Upper lobe of right lung (tissue), 1 donor: ENCODE results near the gene DZIP3. TPM values are rescaled to one million over a fixed set of nuclear protein-coding genes. Genes with fewer than 3 reads are reported as not detected.
"Not testable (repeated sequence)": the region's sequence is repeated elsewhere in the genome, so short reads cannot be mapped to it uniquely, and the experiment has no call there.

Source experiments
- ATAC-seq: fragments of 200-7000 bp; cut with Tn5 transposase; one replicate; pipeline ENCODE4 v1.9.1; 2020; ENCODE audit warnings: mild to moderate bottlenecking, moderate library complexity
- DNase-seq: peaks from one replicate; pipeline ENCODE4 v3.0.0-alpha.2; 2020
- H3K27ac ChIP-seq: fragments of 200-600 bp; one replicate; pipeline ENCODE4 v1.8.0; 2022
- H3K27me3 ChIP-seq: fragments of 200-600 bp; one replicate; pipeline ENCODE4 v1.8.0; 2022; ENCODE audit warnings: mild to moderate bottlenecking
- H3K36me3 ChIP-seq: fragments of 200-600 bp; one replicate; pipeline ENCODE4 v1.8.0; 2022
- H3K4me1 ChIP-seq: fragments of 200-600 bp; one replicate; pipeline ENCODE4 v1.8.0; 2022
- H3K4me3 ChIP-seq: fragments of 200-600 bp; one replicate; pipeline ENCODE4 v1.8.0; 2022; ENCODE audit warnings: mild to moderate bottlenecking
- H3K9me3 ChIP-seq: fragments of 200-600 bp; one replicate; pipeline ENCODE4 v1.8.0; 2022
- intact Hi-C: fragments of 100-400 bp; cut with DNase I; formaldehyde crosslinking; loops from one replicate; pipeline ENCODE4 v1.11.0; 2022
- total RNA-seq: library from RNA; stranded (reverse); fragmentation: NEBNext Ultra II Directional; extraction: Animal tissue kit (Norgen Biotek cat#: 25700); gene quantifications from one replicate; pipeline ENCODE4 v1.2.1, GENCODE V29; 2021
- TF ChIP-seq, protein P1 (sequence below): fragments of 200-600 bp; IDR thresholded peaks from one replicate; pipeline ENCODE4 v1.8.0; 2022; ENCODE audit warnings: antibody characterized with exemption
- donor health status: DM: no; HTN: yes; CAD: no; lungs with severe emphysema.

The DZIP3 gene
- total RNA-seq, 1 donor from 2014 or later: 8.9 TPM

DNA sequence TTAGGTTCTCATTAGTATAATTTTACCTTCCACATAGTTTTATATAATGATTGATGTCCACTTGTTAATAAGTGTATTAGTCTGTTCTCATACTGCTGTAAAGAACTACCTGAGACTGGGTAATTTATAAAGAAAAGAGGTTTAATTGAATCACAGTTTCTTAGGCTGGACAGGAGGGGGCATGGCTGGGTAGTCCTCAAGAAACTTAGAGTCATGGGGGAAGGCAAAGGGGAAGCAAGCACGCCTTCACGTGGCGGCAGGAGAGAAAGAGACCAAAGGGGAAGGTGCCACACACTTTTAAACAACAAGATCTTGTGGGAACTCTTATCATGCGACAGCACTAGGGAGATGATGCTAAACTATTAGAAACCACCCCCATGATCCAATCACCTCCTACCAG is 19.2 kb downstream of the DZIP3 start:
- DNase-seq: no peak
- intact Hi-C loops: no loop called here
- Histone ChIP-seq H3K27ac (no peak overlapping the region), H3K9me3 (no peaks in the 10 kb centered on the region), H3K27me3 (no peaks in the 10 kb centered on the region), H3K4me3 (no peak overlapping the region), H3K36me3 (peaks cover 6% of the 10 kb centered on the region), H3K4me1 (no peaks in the 10 kb centered on the region)
- TF ChIP-seq, protein P1, sequence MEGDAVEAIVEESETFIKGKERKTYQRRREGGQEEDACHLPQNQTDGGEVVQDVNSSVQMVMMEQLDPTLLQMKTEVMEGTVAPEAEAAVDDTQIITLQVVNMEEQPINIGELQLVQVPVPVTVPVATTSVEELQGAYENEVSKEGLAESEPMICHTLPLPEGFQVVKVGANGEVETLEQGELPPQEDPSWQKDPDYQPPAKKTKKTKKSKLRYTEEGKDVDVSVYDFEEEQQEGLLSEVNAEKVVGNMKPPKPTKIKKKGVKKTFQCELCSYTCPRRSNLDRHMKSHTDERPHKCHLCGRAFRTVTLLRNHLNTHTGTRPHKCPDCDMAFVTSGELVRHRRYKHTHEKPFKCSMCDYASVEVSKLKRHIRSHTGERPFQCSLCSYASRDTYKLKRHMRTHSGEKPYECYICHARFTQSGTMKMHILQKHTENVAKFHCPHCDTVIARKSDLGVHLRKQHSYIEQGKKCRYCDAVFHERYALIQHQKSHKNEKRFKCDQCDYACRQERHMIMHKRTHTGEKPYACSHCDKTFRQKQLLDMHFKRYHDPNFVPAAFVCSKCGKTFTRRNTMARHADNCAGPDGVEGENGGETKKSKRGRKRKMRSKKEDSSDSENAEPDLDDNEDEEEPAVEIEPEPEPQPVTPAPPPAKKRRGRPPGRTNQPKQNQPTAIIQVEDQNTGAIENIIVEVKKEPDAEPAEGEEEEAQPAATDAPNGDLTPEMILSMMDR: no peak
- ATAC-seq: no peak

DNA sequence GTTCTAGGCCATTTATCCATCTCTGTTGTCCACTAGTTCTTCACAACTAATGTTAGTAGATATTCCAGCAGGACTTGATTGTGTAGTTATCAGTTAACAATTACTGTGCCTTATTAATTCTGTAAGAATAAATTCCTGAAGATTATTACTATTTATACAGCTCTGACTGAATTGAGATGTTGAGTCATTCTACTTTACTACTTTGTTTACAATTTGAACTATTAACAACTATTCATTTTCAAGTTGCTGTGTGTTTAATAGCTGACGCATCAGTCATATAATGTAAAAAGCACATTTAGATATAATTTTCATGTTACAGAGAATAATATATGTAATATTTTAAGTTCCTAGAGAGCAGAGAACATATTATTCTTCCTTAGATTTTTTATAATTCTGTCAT is 21.1 kb downstream of the DZIP3 start:
- no peaks in the 10 kb centered on the region for H3K9me3 ChIP-seq
- DNase-seq (no peak), ATAC-seq (no peak)
- TF ChIP-seq, protein P1: no peak
- no peaks in the 10 kb centered on the region for H3K27me3 ChIP-seq
- intact Hi-C loops: no loop called here
- no peak overlapping the region for H3K4me3 ChIP-seq
- peaks cover 6% of the 10 kb centered on the region for H3K36me3 ChIP-seq
- no peak overlapping the region for H3K27ac ChIP-seq
- H3K4me1 ChIP-seq: no peaks in the 10 kb centered on the region

DNA sequence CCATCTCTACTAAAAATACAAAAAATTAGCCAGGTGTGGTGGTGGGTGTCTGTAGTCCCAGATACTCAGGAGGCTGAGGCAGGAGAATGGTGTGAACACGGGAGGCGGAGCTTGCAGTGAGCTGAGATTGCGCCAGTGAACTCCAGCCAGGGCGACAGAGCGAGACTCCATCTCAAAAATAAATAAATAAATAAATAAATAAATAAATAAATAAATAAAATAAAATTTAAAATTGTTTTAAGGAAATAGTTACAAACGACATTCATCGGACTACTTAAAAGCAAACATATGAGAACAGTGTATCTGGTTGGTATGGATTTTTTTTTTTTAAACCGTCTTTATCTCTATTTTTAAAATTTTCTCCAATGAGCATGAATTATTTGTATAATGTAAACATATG is 26.6 kb downstream of the DZIP3 start:
- H3K36me3 ChIP-seq, H3K27me3 ChIP-seq, ATAC-seq, intact Hi-C loops, H3K27ac ChIP-seq, DNase-seq, H3K4me3 ChIP-seq, H3K9me3 ChIP-seq, H3K4me1 ChIP-seq: not testable (repeated sequence)

DNA sequence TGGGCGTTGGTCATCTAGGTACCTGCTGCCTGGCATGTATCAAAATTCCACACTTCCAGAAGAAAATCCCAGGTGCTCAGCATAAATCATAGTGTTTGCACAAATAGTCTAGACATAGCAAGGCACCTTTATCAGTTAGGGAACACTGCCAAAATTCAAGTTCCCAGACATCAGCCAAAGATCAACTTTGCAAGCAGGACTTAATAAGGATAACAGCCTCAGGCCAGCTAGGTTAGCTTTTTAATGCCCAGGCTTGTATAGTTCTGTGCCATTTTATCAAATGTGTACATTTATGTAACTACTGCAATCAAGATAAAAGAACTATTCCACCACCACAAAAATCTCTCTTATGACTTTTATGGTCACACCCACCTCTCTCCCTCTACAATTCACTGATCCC is 30.7 kb downstream of the DZIP3 start:
- no peaks in the 10 kb centered on the region for H3K36me3 ChIP-seq
- no peaks in the 10 kb centered on the region for H3K9me3 ChIP-seq
- ATAC-seq: no peak
- DNase-seq: no peak
- no peak overlapping the region for H3K4me3 ChIP-seq
- no peaks in the 10 kb centered on the region for H3K4me1 ChIP-seq
- TF ChIP-seq, protein P1: no peak
- H3K27ac ChIP-seq: no peak overlapping the region
- intact Hi-C loops: no loop called here
- no peaks in the 10 kb centered on the region for H3K27me3 ChIP-seq

DNA sequence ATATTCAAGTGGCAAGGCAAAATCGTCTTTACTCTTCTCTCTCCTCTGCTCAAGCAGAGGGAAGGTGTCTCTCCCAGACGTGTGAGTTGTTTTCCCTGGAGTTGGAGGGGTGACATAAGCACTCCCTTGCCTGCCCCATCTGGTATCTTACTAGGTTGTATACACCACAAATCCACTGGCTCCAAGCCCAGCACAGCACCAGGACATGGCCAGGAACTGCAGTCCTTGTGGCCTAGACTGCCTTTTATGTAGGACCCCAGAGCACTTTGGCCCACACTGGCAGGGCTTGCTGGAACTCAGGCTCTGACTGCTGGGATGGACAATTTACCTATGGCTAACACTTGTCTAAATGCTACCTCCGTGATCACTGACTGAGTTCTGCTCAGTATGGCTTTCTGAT is 34.0 kb downstream of the DZIP3 start:
- no peaks in the 10 kb centered on the region for H3K36me3 ChIP-seq
- no peak overlapping the region for H3K27ac ChIP-seq
- no peak for DNase-seq
- H3K9me3 ChIP-seq: no peaks in the 10 kb centered on the region
- intact Hi-C loops: no loop called here
- no peak for ATAC-seq
- no peaks in the 10 kb centered on the region for H3K27me3 ChIP-seq
- TF ChIP-seq, protein P1: no peak
- H3K4me3 ChIP-seq: no peak overlapping the region
- no peaks in the 10 kb centered on the region for H3K4me1 ChIP-seq

DNA sequence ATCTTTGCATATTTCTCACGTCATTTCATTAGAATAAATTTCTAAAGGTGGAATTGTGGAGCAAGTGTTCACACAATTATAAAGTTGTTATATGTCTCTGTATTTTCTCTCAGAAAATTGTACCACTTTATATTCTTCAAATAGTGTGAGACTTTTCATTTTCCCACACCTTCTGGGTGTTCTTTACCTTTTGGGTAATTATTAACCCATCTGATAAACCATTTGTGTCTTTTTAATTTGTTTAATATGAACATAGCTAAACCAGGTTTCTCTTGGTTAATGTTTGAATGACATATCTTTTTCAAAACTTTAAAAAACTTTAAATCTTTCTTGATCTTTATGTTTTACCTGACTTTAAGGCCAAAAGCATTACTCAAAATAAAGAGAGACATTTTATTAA is 40.5 kb downstream of the DZIP3 start:
- Histone ChIP-seq H3K36me3 (peaks cover 5% of the 10 kb centered on the region), H3K9me3 (no peaks in the 10 kb centered on the region), H3K4me3 (no peak overlapping the region), H3K27ac (no peak overlapping the region), H3K4me1 (no peaks in the 10 kb centered on the region), H3K27me3 (no peaks in the 10 kb centered on the region)
- DNase-seq: no peak
- intact Hi-C loops: no loop called here
- no peak for ATAC-seq
- TF ChIP-seq, protein P1: no peak
